ENCODE results near the gene KIF6. TPM values are rescaled to one million over a fixed set of nuclear protein-coding genes. Genes with fewer than 3 reads are reported as not detected.
"Not testable (repeated sequence)": the region's sequence is repeated elsewhere in the genome, so short reads cannot be mapped to it uniquely, and the experiment has no call there.

KIF6 gene
- total RNA-seq, 2 donors from 2014 or later: 0.09 to 0.97 TPM

DNA sequence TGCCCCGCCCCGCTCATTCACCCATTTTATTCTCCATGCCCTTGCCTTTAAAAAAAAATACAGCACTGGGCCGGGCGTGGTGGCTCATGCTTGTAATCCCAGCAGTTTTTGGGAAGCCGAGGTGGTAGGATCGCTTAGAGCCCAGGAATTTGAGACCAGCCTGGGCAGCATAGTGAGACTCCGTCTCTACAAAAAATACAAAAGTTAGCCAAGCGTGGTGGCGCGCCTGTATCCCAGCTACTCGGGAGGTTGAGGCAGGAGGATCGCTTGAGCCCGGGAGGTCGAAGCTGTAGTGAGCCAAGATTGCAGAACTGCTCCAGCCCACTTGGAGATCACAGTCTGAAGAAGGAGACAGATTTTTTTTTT lies 407 bp upstream of the KIF6 start:
- no peaks in the 10 kb centered on the region for H3K36me3 ChIP-seq
- no peaks in the 10 kb centered on the region for H3K9me3 ChIP-seq
- no peaks in the 10 kb centered on the region for H3K4me1 ChIP-seq (replicated peaks)
- intact Hi-C loops (cut with DNase I): loop anchor here (10.0 kb wide), 1 partner anchor 69 kb away; the partner anchor contains the start of gene DAAM2
- H3K4me3 ChIP-seq: peak overlapping the region; percentile 51 to 70
- no peak overlapping the region for H3K27ac ChIP-seq
- WGBS: 56% methylated on average over 14 of the region's 14 CpGs
- DNase-seq (ENCODE audit: low spot score): no peak
- no peaks in the 10 kb centered on the region for H3K27me3 ChIP-seq (replicated peaks; ENCODE audit: insufficient read depth)
- TF ChIP-seq POLR2AphosphoS5 (IDR thresholded peaks at IDR 0.05): no peak
- no peak for TF ChIP-seq POLR2A (IDR thresholded peaks at IDR 0.05)
- TF ChIP-seq, protein P1, sequence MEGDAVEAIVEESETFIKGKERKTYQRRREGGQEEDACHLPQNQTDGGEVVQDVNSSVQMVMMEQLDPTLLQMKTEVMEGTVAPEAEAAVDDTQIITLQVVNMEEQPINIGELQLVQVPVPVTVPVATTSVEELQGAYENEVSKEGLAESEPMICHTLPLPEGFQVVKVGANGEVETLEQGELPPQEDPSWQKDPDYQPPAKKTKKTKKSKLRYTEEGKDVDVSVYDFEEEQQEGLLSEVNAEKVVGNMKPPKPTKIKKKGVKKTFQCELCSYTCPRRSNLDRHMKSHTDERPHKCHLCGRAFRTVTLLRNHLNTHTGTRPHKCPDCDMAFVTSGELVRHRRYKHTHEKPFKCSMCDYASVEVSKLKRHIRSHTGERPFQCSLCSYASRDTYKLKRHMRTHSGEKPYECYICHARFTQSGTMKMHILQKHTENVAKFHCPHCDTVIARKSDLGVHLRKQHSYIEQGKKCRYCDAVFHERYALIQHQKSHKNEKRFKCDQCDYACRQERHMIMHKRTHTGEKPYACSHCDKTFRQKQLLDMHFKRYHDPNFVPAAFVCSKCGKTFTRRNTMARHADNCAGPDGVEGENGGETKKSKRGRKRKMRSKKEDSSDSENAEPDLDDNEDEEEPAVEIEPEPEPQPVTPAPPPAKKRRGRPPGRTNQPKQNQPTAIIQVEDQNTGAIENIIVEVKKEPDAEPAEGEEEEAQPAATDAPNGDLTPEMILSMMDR (IDR thresholded peaks at IDR 0.05): no peak

DNA sequence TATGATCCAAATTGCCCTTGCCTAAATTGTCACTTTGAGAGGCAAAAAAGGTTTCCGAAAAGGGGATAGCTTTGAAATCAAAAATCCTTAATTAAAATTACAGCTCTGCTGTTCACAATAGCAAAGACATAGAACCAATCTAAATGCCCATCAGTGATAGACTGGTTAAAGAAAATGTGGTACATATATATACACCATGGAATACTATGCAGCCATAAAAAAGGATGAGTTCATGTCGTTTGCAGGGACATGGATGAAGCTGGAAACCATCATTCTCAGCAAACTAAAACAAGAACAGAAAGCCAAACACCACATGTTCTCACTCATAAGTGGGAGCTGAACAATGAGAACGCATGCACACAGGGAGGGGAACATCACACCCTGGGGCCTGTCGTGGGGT lies 1.9 kb downstream of the KIF6 start:
- H3K27ac ChIP-seq: not testable (repeated sequence)
- intact Hi-C loops (cut with DNase I): loop anchor here (10.0 kb wide), 1 partner anchor 71 kb away; the partner anchor contains the start of gene DAAM2
- WGBS: 84% methylated on average over 4 of the region's 4 CpGs

DNA sequence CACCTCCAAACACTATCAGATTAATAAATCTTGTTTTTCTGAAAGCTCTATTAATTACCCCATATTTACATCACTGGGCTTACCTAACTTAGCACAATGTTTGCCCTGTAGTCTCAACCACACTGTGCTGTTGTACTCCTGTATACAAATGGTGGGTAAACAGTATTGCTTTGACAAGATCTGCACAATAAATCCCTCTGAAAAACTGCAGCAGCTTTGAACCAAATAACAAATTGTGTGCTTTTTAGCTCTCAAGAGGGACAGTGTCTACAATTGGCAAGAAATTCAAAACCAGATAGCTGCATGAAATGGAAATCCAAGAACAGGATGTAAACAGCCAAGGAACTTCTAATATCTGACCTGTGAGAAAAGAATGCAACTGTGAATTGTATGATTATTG lies 10.4 kb downstream of the KIF6 start:
- no peak overlapping the region for H3K27ac ChIP-seq
- no peak for DNase-seq (ENCODE audit: low spot score)
- no peaks in the 10 kb centered on the region for H3K27me3 ChIP-seq (replicated peaks; ENCODE audit: insufficient read depth)
- no peaks in the 10 kb centered on the region for H3K36me3 ChIP-seq
- intact Hi-C loops (cut with DNase I): no loop called here
- no peak for TF ChIP-seq POLR2A (IDR thresholded peaks at IDR 0.05)
- TF ChIP-seq, protein P1 (IDR thresholded peaks at IDR 0.05): no peak
- TF ChIP-seq POLR2AphosphoS5 (IDR thresholded peaks at IDR 0.05): no peak
- H3K9me3 ChIP-seq: no peaks in the 10 kb centered on the region
- H3K4me1 ChIP-seq (replicated peaks): no peaks in the 10 kb centered on the region
- H3K4me3 ChIP-seq: no peak overlapping the region

More for the DNA sequence above, 1.9 kb downstream of the KIF6 start:
- H3K27me3 ChIP-seq (replicated peaks; ENCODE audit: insufficient read depth); H3K4me3 ChIP-seq; DNase-seq (ENCODE audit: low spot score); H3K9me3 ChIP-seq; H3K36me3 ChIP-seq; H3K4me1 ChIP-seq (replicated peaks): not testable (repeated sequence)

DNA sequence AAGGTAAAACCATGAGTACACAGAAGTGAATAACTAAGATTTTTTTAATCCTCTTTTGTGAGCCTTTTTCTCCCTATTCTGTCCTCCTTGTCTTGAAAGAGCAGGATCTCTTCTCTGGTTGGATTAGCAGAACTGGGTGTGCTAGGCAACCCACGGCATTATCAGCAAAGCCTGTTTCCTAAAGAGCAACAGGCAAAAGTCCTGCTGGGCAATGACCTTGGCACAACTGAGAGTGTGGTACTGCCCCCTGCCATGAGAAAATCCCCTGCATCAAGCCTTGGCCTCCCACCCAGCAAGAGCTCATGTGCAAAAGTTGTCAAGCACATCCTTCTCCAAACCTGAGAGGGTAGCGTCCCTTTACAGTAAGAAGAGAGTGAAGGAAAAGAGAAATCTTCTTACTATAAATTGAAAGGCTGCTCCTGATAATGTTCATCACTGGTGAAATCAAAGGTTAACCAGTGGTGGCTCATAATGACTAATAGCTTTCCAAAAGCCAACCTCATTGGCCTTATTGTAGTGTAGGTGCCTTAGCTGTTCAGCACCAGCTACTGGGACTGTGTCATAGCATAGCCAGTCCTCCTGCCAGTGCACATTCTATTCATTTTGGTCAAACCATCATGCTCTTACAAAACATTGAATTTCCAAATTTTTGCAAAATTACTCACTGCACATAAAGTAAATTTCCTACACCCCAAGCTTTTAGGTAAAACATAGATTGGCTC lies 17.1 kb downstream of the KIF6 start:
- Histone ChIP-seq H3K27ac (no peak overlapping the region), H3K36me3 (no peaks in the 10 kb centered on the region), H3K27me3 (replicated peaks; ENCODE audit: insufficient read depth) (no peaks in the 10 kb centered on the region), H3K4me1 (replicated peaks) (no peaks in the 10 kb centered on the region), H3K9me3 (no peaks in the 10 kb centered on the region), H3K4me3 (no peak overlapping the region)
- no peak for DNase-seq (ENCODE audit: low spot score)
- TF ChIP-seq, protein P1 (IDR thresholded peaks at IDR 0.05): no peak
- TF ChIP-seq POLR2AphosphoS5 (IDR thresholded peaks at IDR 0.05) (no peak), POLR2A (IDR thresholded peaks at IDR 0.05) (no peak)
- intact Hi-C loops (cut with DNase I): no loop called here
- 90% methylated on average over 2 of the region's 2 CpGs for WGBS

DNA sequence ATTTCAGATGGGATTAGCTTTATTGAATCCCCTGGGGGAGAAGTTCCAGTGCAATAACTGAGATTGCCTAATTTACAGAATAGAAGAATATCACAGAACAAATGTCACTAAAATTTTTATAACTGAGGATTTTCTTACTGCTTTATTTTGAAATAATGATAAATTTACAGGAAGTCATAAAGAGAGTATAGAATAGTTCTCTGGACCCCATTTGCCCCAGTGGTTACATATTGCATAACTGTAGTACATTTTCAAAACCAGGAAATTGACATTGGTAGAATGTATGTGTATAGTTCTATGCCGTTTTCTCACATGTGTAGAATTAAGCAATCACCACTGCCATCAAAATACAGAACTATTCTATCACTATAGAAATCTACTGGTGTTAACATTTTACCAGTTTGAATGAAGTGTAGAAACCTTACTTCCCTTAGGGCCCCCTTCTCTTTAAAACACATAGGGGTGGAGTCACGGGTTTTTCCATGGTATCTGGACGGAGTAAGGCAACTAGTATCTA lies 18.3 kb downstream of the KIF6 start:
- Histone ChIP-seq H3K4me3 (no peak overlapping the region), H3K36me3 (no peaks in the 10 kb centered on the region), H3K9me3 (no peaks in the 10 kb centered on the region), H3K4me1 (replicated peaks) (no peaks in the 10 kb centered on the region), H3K27ac (no peak overlapping the region), H3K27me3 (replicated peaks; ENCODE audit: insufficient read depth) (no peaks in the 10 kb centered on the region)
- 64% methylated on average over 3 of the region's 3 CpGs for WGBS
- TF ChIP-seq POLR2AphosphoS5 (IDR thresholded peaks at IDR 0.05): no peak
- TF ChIP-seq, protein P1 (IDR thresholded peaks at IDR 0.05): no peak
- no peak for TF ChIP-seq POLR2A (IDR thresholded peaks at IDR 0.05)
- intact Hi-C loops (cut with DNase I): no loop called here
- no peak for DNase-seq (ENCODE audit: low spot score)
